Measurements from ENCODE around the gene FAU. TPM values are rescaled to one million over a fixed set of nuclear protein-coding genes. Genes with fewer than 3 reads are reported as not detected.

Gene FAU
- total RNA-seq, 1 donor from 2014 or later = 754 TPM

GRCh38 chr11:65078151-65078550 lies 43.8 kb downstream of the FAU start:
- ATAC-seq = peak; percentile 88
- intact Hi-C loops (cut with DNase I) = no loop called here
- peak; percentile 78 for DNase-seq

GRCh38 chr11:65077451-65077850 lies 44.5 kb downstream of the FAU start:
- ATAC-seq (no peak), DNase-seq (no peak)
- intact Hi-C loops (cut with DNase I) = no loop called here
- TF ChIP-seq CTCF (IDR thresholded peaks at IDR 0.05) = no peak
- H3K27me3 ChIP-seq = no peaks in the 10 kb centered on the region
- H3K4me1 ChIP-seq = no peaks in the 10 kb centered on the region
- no peaks in the 10 kb centered on the region for H3K9me3 ChIP-seq
- no peaks in the 10 kb centered on the region for H3K36me3 ChIP-seq
- no peak overlapping the region for H3K27ac ChIP-seq
- H3K4me3 ChIP-seq = no peak overlapping the region

More at GRCh38 chr11:65078151-65078550, 43.8 kb downstream of the FAU start:
- no peaks in the 10 kb centered on the region for H3K9me3 ChIP-seq
- TF ChIP-seq CTCF (IDR thresholded peaks at IDR 0.05) = peak; percentile 56
- H3K27me3 ChIP-seq = no peaks in the 10 kb centered on the region
- H3K4me1 ChIP-seq = no peaks in the 10 kb centered on the region
- no peaks in the 10 kb centered on the region for H3K36me3 ChIP-seq
- no peak overlapping the region for H3K27ac ChIP-seq
- H3K4me3 ChIP-seq = no peak overlapping the region

- H3K4me1 ChIP-seq = no peaks in the 10 kb centered on the region
- intact Hi-C loops (cut with DNase I) = no loop called here
- DNase-seq = no peak
- no peaks in the 10 kb centered on the region for H3K9me3 ChIP-seq
- TF ChIP-seq CTCF (IDR thresholded peaks at IDR 0.05) = no peak
- no peaks in the 10 kb centered on the region for H3K27me3 ChIP-seq
- H3K27ac ChIP-seq = no peak overlapping the region
- H3K4me3 ChIP-seq = no peak overlapping the region
- no peaks in the 10 kb centered on the region for H3K36me3 ChIP-seq
- ATAC-seq = no peak
Observed at GRCh38 chr11:65072631-65072966, 49.3 kb downstream of the FAU start.

GRCh38 chr11:65071907-65072630 lies 49.9 kb downstream of the FAU start:
- H3K27me3 ChIP-seq = no peaks in the 10 kb centered on the region
- DNase-seq (no peak), ATAC-seq (no peak)
- no peak overlapping the region for H3K4me3 ChIP-seq
- no peaks in the 10 kb centered on the region for H3K36me3 ChIP-seq
- intact Hi-C loops (cut with DNase I) = no loop called here
- H3K4me1 ChIP-seq = no peaks in the 10 kb centered on the region
- no peak overlapping the region for H3K27ac ChIP-seq
- H3K9me3 ChIP-seq = no peaks in the 10 kb centered on the region
- TF ChIP-seq CTCF (IDR thresholded peaks at IDR 0.05) = no peak

Small RNAs within 50 kb of the gene (microRNA-seq; reads per million reads assigned to microRNA genes)
- gene MIR6751 (ENCODE audit: borderline microRNAs expressed) = 0.50 reads per million

Other genes starting within 250 kb of the FAU start
- gene EHD1, start 243.5 kb downstream of the FAU start, total RNA-seq = 94.6 TPM
- 23.2 TPM for gene ATG2A, start 204.9 kb downstream of the FAU start, total RNA-seq
- gene PPP2R5B, start 197.4 kb downstream of the FAU start, total RNA-seq = 29.4 TPM
- not detected for gene GPHA2, start 186.2 kb downstream of the FAU start, total RNA-seq
- not detected for gene MAJIN, start 150.0 kb downstream of the FAU start, total RNA-seq
- 7.5 TPM for gene BATF2, start 125.2 kb downstream of the FAU start, total RNA-seq
- gene ARL2, start 108.0 kb downstream of the FAU start, total RNA-seq = 84.4 TPM
- gene SNX15, start 94.7 kb downstream of the FAU start, total RNA-seq = 27.1 TPM
- 10.2 TPM for gene SAC3D1, start 80.9 kb downstream of the FAU start, total RNA-seq
- 10.0 TPM for gene NAALADL1, start 63.6 kb downstream of the FAU start, total RNA-seq
- 1.7 TPM for gene CDCA5, start 38.1 kb downstream of the FAU start, total RNA-seq
- 32.1 TPM for gene ZFPL1, start 37.9 kb downstream of the FAU start, total RNA-seq
- gene VPS51, start 25.9 kb downstream of the FAU start, total RNA-seq = 101 TPM
- gene TM7SF2, start 10.3 kb downstream of the FAU start, total RNA-seq = 39.0 TPM
- gene ZNHIT2, start 4.4 kb downstream of the FAU start, total RNA-seq = 7.5 TPM
- 53.7 TPM for gene MRPL49, start 187 bp upstream of the FAU start, total RNA-seq
- 69.0 TPM for gene SYVN1, start 12.4 kb upstream of the FAU start, total RNA-seq
- not detected for gene SPDYC, start 48.1 kb upstream of the FAU start, total RNA-seq
- gene CAPN1, start 59.8 kb upstream of the FAU start, total RNA-seq = 179 TPM
- 9.5 TPM for gene POLA2, start 139.8 kb upstream of the FAU start, total RNA-seq
- 27.5 TPM for gene CDC42EP2, start 192.7 kb upstream of the FAU start, total RNA-seq
- gene DPF2, start 211.7 kb upstream of the FAU start, total RNA-seq = 53.7 TPM
- 0.43 TPM for gene TIGD3, start 232.6 kb upstream of the FAU start, total RNA-seq

Data from upper lobe of right lung (tissue), 1 donor.